Right lobe of liver (tissue), 6 donors: ENCODE data around the gene SNX30. TPM values are rescaled to one million over a fixed set of nuclear protein-coding genes. Genes with fewer than 3 reads are reported as not detected.
A peak's percentile ranks its signal among the peaks of the same experiment; 100 is the strongest.

Experiments used
- ATAC-seq, 4 donors: fragments of 200-7000 bp; cut with Tn5 transposase; one replicate each; pipeline ENCODE4 v1.9.1; 2020; ENCODE audit warnings: mild to moderate bottlenecking in 4 of 4, moderate library complexity in 4 of 4
- DNase-seq, 3 donors: peaks; one replicate each; pipeline ENCODE4 v3.0.0-alpha.2; 2020
- H3K27ac ChIP-seq, 3 donors: fragments of 200-600 bp; one replicate each; pipeline ENCODE4 v1.8.0; 2022
- H3K27me3 ChIP-seq, 2 donors: fragments of 200-600 bp; one replicate each; pipeline ENCODE4 v1.8.0; 2022
- H3K36me3 ChIP-seq, 4 donors: fragments of 200-600 bp; sonication (generic) in 1 of 4; one replicate each; pipeline versions ENCODE4 v1.5.1 to v1.8.0; 2017 to 2022; ENCODE audit warnings: control low read depth in 1 of 4
- H3K4me1 ChIP-seq, 4 donors: fragments of 200-600 bp; sonication (generic) in 1 of 4; one replicate each; pipeline versions ENCODE4 v1.5.1 to v1.8.0; 2017 to 2022; ENCODE audit warnings: control low read depth in 1 of 4
- H3K4me3 ChIP-seq, 3 donors: fragments of 200-600 bp; one replicate each; pipeline ENCODE4 v1.8.0; 2022
- H3K9me3 ChIP-seq, 4 donors: fragments of 200-600 bp; sonication (generic) in 1 of 4; one replicate each; pipeline versions ENCODE4 v1.5.1 to v1.8.0; 2017 to 2022; ENCODE audit warnings: control low read depth in 1 of 4
- CTCF ChIP-seq, 4 donors: fragments of 200-600 bp in 3 of 4; fragments of 450-650 bp in 1 of 4; IDR thresholded peaks; one replicate each; pipeline versions ENCODE4 v1.5.1 to v1.8.0; 2016 to 2022; ENCODE audit warnings: antibody characterized with exemption in 4 of 4, mild to moderate bottlenecking in 2 of 4
- POLR2A ChIP-seq: fragments of 450-650 bp; IDR thresholded peaks from one replicate; pipeline ENCODE4 v1.6.1; 2017; ENCODE audit warnings: antibody characterized with exemption, mild to moderate bottlenecking
- WGBS: methylation state at CpG from one replicate; pipeline ENCODE4 v1.1.6; 2018; ENCODE audit warnings: low coverage, low lambda C conversion rate; ENCODE audit not compliant: insufficient coverage; ENCODE audit errors: missing lambda C conversion rate; 5-methylcytosine and 5-hydroxymethylcytosine counted together
- intact Hi-C, 2 donors: fragments of 100-400 bp; cut with DNase I; formaldehyde crosslinking; loops; one replicate each; pipeline versions ENCODE4 v1.11.2 to v1.14.1; 2022
- total RNA-seq, 6 experiments: library from RNA; depleted of rRNA in 2 of 6; stranded (reverse); fragments of >200 nt in 2 of 6; fragmentation: NEBNext Ultra II Directional in 3 of 6; extraction: Animal tissue kit (Norgen Biotek cat#: 25700) in 3 of 6; gene quantifications; one replicate each; pipeline versions ENCODE4 v1.1.0 to v1.2.4, GENCODE V29; 2016 to 2023
- donor health status: DM: no; HTN: yes; CAD: no.
- donor health status: DM: no; HTN: no; CAD: no.
- donor health status: DM: no; HTN: no; CAD: no.
- donor health status: DM: no; HTN: yes; CAD: no.
- donor health status: DM: no; HTN: yes; CAD: no.

Gene SNX30
- total RNA-seq, 6 experiments from 2014 or later, result 5.2 to 9.0 (median 7.5) TPM

DNA sequence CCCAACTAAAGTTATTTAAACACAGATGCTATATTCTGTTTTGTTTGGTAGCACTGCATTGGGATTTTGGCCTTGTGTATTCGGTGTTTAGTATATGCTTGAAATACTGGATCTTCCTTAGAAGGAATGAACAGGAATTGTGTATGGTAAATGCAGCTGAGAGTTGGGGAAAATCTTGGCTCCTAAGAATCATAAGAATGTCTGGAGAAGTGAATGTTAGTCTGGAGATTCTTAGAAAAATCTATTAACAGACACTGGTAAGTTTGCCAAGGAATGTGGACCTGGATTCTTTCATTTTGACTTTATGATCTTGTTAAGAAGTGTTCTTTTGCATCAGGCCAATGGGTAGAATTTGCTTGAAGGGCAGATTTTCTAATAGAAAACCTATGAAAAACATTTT lies 38.9 kb downstream of the SNX30 start:
- no peak for ATAC-seq
- Histone ChIP-seq H3K36me3 (no peaks in the 10 kb centered on the region), H3K9me3 (no peaks in the 10 kb centered on the region), H3K4me3 (no peak overlapping the region), H3K27ac (no peak overlapping the region), H3K27me3 (no peaks in the 10 kb centered on the region), H3K4me1 (no peaks in the 10 kb centered on the region)
- TF ChIP-seq CTCF (IDR thresholded peaks at IDR 0.05) (no peak), POLR2A (no peak)
- no peak for DNase-seq
- 88% methylated on average over 1 of the region's 1 CpG for WGBS
- intact Hi-C loops, result no loop called here

GRCh38 chr9:112789891-112790774 lies 39.6 kb downstream of the SNX30 start:
- TF ChIP-seq POLR2A, result no peak
- no peak for TF ChIP-seq CTCF (IDR thresholded peaks at IDR 0.05)
- no peak overlapping the region for H3K27ac ChIP-seq
- intact Hi-C loops, result no loop called here
- 70% methylated on average over 5 of the region's 5 CpGs for WGBS
- no peak for DNase-seq
- no peaks in the 10 kb centered on the region for H3K27me3 ChIP-seq
- no peaks in the 10 kb centered on the region for H3K4me1 ChIP-seq
- H3K4me3 ChIP-seq, result no peak overlapping the region
- H3K36me3 ChIP-seq, result no peaks in the 10 kb centered on the region
- no peaks in the 10 kb centered on the region for H3K9me3 ChIP-seq
- peak in 1 of 4 donors; percentile 17 for ATAC-seq

DNA sequence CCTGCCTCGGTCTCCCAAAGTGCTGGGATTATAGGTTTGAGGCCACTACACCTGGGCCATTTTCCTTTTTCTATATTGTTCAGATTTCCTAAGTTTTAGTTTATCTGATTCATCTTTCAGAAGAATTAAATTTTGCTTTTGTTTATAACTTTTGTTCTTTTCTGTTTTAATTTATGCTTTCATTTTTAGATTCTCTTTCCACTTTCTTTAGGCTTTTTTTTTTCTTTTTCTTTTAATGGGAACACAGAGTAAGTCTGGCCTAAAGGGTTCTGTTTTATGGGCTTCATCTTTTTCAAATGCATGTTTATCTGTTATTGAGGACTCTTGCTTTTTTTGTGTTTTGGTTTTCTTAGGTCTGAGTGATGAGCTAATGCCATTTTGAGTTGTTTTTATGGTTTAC lies 42.1 kb downstream of the SNX30 start:
- WGBS, result 100% methylated on average over 1 of the region's 1 CpG
- Histone ChIP-seq H3K4me1 (no peaks in the 10 kb centered on the region), H3K36me3 (no peaks in the 10 kb centered on the region), H3K27ac (no peak overlapping the region), H3K4me3 (no peak overlapping the region), H3K9me3 (no peaks in the 10 kb centered on the region), H3K27me3 (no peaks in the 10 kb centered on the region)
- DNase-seq, result no peak
- intact Hi-C loops, result no loop called here
- no peak for ATAC-seq
- TF ChIP-seq CTCF (IDR thresholded peaks at IDR 0.05), result no peak
- TF ChIP-seq POLR2A, result no peak

DNA sequence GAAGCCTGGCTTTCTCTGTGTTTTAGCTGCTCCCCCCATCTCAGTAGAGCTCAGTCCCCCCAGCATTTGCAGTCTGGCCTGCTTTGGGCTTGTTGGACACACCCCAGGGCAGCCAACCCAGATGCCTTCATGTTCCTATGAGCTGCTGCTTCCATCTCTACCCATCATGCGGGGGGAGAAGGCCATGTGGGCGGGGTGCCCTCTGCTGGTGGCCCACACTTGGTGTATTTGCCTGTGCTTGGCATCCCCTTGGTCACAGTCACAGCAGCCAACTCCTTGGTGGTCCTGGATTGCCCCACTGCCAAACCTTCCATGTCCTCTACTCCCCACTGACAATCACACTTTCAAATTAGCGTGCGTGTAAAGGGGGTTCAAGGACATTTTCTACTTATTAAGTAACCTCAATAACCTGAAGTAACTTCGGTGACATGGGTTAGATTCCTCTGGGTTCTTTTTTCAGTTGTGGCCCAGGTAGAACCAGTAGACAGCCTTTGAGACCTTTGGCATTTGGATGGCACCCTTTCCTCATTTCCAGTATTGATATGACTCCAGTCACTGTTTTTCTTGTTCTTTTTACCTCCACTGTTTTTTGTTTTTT lies 42.8 kb downstream of the SNX30 start:
- TF ChIP-seq CTCF (IDR thresholded peaks at IDR 0.05) (peak; percentile 64 to 78 (median 68)), POLR2A (no peak)
- H3K9me3 ChIP-seq, result no peaks in the 10 kb centered on the region
- H3K27ac ChIP-seq, result no peak overlapping the region
- no peaks in the 10 kb centered on the region for H3K4me1 ChIP-seq
- H3K36me3 ChIP-seq, result no peaks in the 10 kb centered on the region
- DNase-seq (peak; percentile 71 to 77 (median 75)), ATAC-seq (peak; percentile 93 to 98 (median 95))
- no peaks in the 10 kb centered on the region for H3K27me3 ChIP-seq
- intact Hi-C loops, result no loop called here
- WGBS, result 79% methylated on average over 3 of the region's 5 CpGs
- H3K4me3 ChIP-seq, result no peak overlapping the region
